ENCODE measurements around the gene SOX12. TPM values are rescaled to one million over a fixed set of nuclear protein-coding genes. Genes with fewer than 3 reads are reported as not detected.

Gene SOX12
- total RNA-seq, 3 donors from 2014 or later, result 3.9 to 8.5 (median 6.4) TPM

- ATAC-seq, result peak; percentile 81 to 86
- H3K4me3 Mint-ChIP-seq, result peak within 1 kb of the TSS; percentile 98
- H3K36me3 Mint-ChIP-seq (ENCODE audit: insufficient read depth), result peaks cover 22% of the 10 kb centered on the region
- no peaks in the 10 kb centered on the region for H3K27me3 Mint-ChIP-seq (ENCODE audit: low read depth)
- DNase-seq, result peak; percentile 77
- no peaks in the 10 kb centered on the region for H3K9me3 Mint-ChIP-seq
- H3K4me1 Mint-ChIP-seq (ENCODE audit: low read depth), result peaks cover 40% of the 10 kb centered on the region
Measured at GRCh38 chr20:297098-297924, 28.0 kb upstream of the SOX12 start, which contains the start of gene ZCCHC3. ZCCHC3 (plus strand) TSS chr20:297570; CDS start chr20:297587, 17 bp downstream.

- ATAC-seq, result peak; percentile 22 to 27
- peaks cover 22% of the 10 kb centered on the region for H3K36me3 Mint-ChIP-seq (ENCODE audit: insufficient read depth)
- no peaks in the 10 kb centered on the region for H3K27me3 Mint-ChIP-seq (ENCODE audit: low read depth)
- H3K4me3 Mint-ChIP-seq, result peak overlapping the region; percentile 96
- no peak for DNase-seq
- H3K4me1 Mint-ChIP-seq (ENCODE audit: low read depth), result peaks cover 42% of the 10 kb centered on the region
- no peaks in the 10 kb centered on the region for H3K9me3 Mint-ChIP-seq
Measured at GRCh38 chr20:297925-298775, 27.2 kb upstream of the SOX12 start.

- ATAC-seq (no peak), DNase-seq (no peak)
- Mint-ChIP-seq H3K9me3 (no peaks in the 10 kb centered on the region), H3K36me3 (ENCODE audit: insufficient read depth) (peaks cover 22% of the 10 kb centered on the region), H3K4me3 (peak overlapping the region; percentile 96), H3K4me1 (ENCODE audit: low read depth) (peaks cover 42% of the 10 kb centered on the region), H3K27me3 (ENCODE audit: low read depth) (no peaks in the 10 kb centered on the region)
Measured at GRCh38 chr20:298776-299391, 26.5 kb upstream of the SOX12 start.

DNA sequence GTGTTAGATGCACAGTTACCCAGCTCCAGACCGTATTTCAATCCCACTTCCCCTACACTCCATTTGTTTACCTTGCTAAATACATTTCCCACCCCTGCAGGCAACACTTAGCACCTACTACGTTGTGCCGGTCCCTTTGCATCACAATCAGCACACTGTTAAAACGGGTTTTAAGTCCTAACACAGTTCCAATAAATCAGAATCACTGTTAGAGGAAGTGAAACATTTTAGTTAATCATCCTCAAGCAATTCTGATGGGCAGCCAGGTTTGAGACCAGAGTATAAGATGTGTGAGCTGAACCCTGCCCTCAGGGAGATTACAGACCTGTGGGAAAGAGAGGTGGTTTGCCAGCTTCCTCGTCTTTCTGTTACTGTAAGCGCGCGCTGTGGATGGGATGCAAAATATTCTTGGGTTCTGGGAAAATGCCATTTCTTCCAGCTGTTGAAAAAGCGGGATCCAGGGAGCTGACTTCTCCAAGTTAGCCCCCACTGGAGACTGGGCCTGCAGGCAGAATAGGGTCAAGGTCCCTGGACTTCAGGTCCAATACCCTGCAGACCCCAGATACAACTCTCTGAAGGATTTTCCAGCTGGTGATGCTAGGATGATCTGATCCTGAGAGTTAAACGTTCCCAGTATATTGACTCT lies 24.9 kb upstream of the SOX12 start:
- DNase-seq, result no peak
- Mint-ChIP-seq H3K4me1 (ENCODE audit: low read depth) (peaks cover 42% of the 10 kb centered on the region), H3K9me3 (no peaks in the 10 kb centered on the region), H3K27me3 (ENCODE audit: low read depth) (no peaks in the 10 kb centered on the region), H3K36me3 (ENCODE audit: insufficient read depth) (peaks cover 22% of the 10 kb centered on the region), H3K4me3 (peak overlapping the region; percentile 96)
- ATAC-seq, result no peak

- Mint-ChIP-seq H3K36me3 (ENCODE audit: insufficient read depth) (peaks cover 22% of the 10 kb centered on the region), H3K4me1 (ENCODE audit: low read depth) (peaks cover 33% of the 10 kb centered on the region), H3K27me3 (ENCODE audit: low read depth) (no peaks in the 10 kb centered on the region), H3K4me3 (no peak overlapping the region), H3K9me3 (no peaks in the 10 kb centered on the region)
- DNase-seq (no peak), ATAC-seq (peak; percentile 35 to 64)
Measured at GRCh38 chr20:301886-302848, 23.2 kb upstream of the SOX12 start.

GRCh38 chr20:305745-306144 lies 19.6 kb upstream of the SOX12 start:
- DNase-seq, result no peak
- Mint-ChIP-seq H3K4me1 (ENCODE audit: low read depth) (peaks cover 25% of the 10 kb centered on the region), H3K27me3 (ENCODE audit: low read depth) (no peaks in the 10 kb centered on the region), H3K9me3 (no peaks in the 10 kb centered on the region), H3K4me3 (no peak overlapping the region), H3K36me3 (ENCODE audit: insufficient read depth) (peaks cover 6% of the 10 kb centered on the region)
- ATAC-seq, result no peak

DNA sequence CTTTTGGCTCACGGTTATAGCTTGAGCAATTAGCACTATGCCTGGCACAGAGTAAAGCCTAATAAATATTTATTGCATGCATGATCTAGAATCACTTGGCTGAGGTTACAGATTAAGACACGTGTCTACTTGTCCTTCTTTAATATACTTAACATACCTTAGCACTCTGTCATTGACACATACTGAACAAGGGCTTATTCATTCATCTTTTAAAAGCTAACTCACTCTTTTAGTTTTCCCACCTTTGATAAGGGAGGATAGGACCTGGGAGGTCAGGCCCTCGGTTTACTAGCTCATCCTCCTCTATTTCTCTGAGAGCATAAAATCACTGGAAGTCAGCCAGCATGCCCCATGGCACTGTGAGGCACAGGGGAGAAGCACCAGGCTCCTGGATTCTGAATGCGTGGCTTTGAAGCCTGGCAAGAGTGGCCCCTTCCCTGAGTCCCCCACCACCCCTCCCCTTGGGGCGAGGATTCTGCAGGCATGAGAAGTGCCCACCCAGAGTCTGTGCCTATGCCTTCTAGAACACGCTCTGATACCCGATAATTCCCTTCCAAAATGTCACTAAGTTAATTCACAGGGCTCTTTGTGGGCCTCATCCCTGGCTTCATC lies 16.8 kb upstream of the SOX12 start:
- Mint-ChIP-seq H3K4me3 (no peak overlapping the region), H3K27me3 (ENCODE audit: low read depth) (peaks cover 1% of the 10 kb centered on the region), H3K9me3 (no peaks in the 10 kb centered on the region), H3K36me3 (ENCODE audit: insufficient read depth) (no peaks in the 10 kb centered on the region), H3K4me1 (ENCODE audit: low read depth) (peaks cover 11% of the 10 kb centered on the region)
- no peak for ATAC-seq
- no peak for DNase-seq

DNA sequence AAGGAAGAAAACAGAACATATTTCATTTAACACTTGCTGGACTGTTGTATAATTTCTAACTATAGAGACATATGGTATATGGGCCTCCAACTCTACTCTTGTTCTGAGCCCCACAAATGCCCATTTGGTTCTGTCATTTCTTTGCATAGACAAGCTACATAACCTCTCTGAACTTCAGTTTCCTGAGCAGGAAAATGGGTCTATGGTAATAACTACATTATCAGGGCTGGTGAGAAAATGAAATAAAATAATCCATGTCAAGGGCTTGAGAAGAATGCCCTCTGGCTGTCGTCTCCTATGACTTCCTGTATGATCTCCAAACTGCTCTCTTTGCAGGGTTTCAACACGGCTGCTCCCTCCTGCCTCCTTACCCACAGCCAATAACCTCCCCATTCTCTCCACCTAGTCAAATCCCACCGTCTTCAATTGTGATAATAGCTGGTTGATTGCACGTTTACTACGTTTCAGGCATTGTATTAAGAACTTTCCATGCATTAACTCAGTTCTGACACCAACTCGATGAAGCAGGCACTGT lies 16.0 kb upstream of the SOX12 start:
- no peak for ATAC-seq
- DNase-seq, result no peak
- H3K9me3 Mint-ChIP-seq, result no peaks in the 10 kb centered on the region
- no peaks in the 10 kb centered on the region for H3K36me3 Mint-ChIP-seq (ENCODE audit: insufficient read depth)
- peaks cover 1% of the 10 kb centered on the region for H3K27me3 Mint-ChIP-seq (ENCODE audit: low read depth)
- peaks cover 11% of the 10 kb centered on the region for H3K4me1 Mint-ChIP-seq (ENCODE audit: low read depth)
- no peak overlapping the region for H3K4me3 Mint-ChIP-seq

DNA sequence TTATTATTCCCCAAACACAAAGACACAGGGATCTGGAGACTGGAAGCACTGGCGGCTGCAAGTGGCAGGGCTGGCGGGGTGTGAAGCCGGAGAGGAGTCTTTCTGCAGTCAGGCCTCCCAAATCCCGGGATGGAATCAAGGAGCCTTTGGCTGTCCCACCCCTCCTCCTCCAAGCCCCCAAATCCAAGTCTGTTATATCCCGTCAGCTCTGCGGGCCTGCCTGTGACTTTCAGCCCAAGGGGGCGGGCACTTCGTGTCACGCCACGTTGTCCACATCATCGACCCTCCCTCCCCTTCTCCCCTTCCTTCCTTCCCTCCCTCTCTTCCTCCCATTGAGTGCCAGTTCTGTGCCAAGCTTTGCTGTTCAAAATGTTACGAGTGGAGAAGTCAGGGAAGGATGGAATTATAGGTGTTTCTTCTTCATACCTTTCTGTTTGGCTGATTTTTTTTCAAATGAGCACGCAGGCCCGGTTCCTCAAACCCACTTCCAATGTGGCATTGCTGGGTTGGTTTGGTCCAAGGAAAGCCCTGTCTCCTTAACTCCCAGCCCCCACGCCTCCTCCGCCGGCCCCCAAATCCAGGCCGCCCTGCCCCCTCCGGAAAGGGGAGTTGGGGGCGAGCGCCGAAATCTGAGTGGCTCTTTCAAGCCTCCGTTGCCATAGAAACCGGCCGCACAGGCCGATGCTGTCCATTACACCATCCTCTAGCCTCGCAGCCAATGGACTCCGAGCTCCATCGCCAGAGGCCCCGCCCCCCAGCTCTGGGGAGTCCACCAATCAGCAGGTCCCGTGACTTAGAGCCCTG lies 15.3 kb upstream of the SOX12 start:
- DNase-seq (peak; percentile 65), ATAC-seq (peak; percentile 100)
- H3K27me3 Mint-ChIP-seq (ENCODE audit: low read depth), result peaks cover 1% of the 10 kb centered on the region
- H3K4me1 Mint-ChIP-seq (ENCODE audit: low read depth), result peaks cover 11% of the 10 kb centered on the region
- H3K9me3 Mint-ChIP-seq, result no peaks in the 10 kb centered on the region
- no peaks in the 10 kb centered on the region for H3K36me3 Mint-ChIP-seq (ENCODE audit: insufficient read depth)
- H3K4me3 Mint-ChIP-seq, result peak overlapping the region; percentile 76

- ATAC-seq, result no peak
- peak overlapping the region; percentile 76 for H3K4me3 Mint-ChIP-seq
- H3K36me3 Mint-ChIP-seq (ENCODE audit: insufficient read depth), result no peaks in the 10 kb centered on the region
- H3K27me3 Mint-ChIP-seq (ENCODE audit: low read depth), result peaks cover 1% of the 10 kb centered on the region
- H3K9me3 Mint-ChIP-seq, result no peaks in the 10 kb centered on the region
- DNase-seq, result no peak
- H3K4me1 Mint-ChIP-seq (ENCODE audit: low read depth), result peaks cover 11% of the 10 kb centered on the region
Measured at GRCh38 chr20:310645-311044, 14.7 kb upstream of the SOX12 start.

DNA sequence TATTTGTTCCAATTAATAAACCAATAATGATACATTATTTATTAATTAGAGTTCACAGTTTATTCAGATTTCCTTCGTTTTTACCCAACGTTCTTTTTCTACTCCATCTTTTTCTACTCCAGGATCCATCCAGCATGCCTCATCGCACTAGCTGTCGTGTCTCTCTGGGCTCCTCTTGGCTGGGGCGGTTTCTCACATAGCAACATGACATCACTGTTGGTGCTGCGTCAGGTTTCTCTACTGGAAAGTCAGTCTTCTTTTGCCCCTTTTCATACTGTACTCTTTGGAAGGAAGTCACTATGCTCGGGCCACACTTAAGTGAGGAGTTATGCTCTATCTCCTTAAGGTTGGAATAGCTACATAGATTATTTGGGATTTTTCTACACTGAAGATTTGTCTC lies 13.7 kb upstream of the SOX12 start:
- no peak overlapping the region for H3K4me3 Mint-ChIP-seq
- DNase-seq (no peak), ATAC-seq (no peak)
- H3K4me1 Mint-ChIP-seq (ENCODE audit: low read depth), result peaks cover 11% of the 10 kb centered on the region
- no peaks in the 10 kb centered on the region for H3K9me3 Mint-ChIP-seq
- no peaks in the 10 kb centered on the region for H3K36me3 Mint-ChIP-seq (ENCODE audit: insufficient read depth)
- peaks cover 1% of the 10 kb centered on the region for H3K27me3 Mint-ChIP-seq (ENCODE audit: low read depth)

- Mint-ChIP-seq H3K9me3 (no peaks in the 10 kb centered on the region), H3K4me3 (no peak overlapping the region), H3K36me3 (ENCODE audit: insufficient read depth) (no peaks in the 10 kb centered on the region), H3K4me1 (ENCODE audit: low read depth) (peaks cover 11% of the 10 kb centered on the region), H3K27me3 (ENCODE audit: low read depth) (peaks cover 1% of the 10 kb centered on the region)
- no peak for DNase-seq
- ATAC-seq, result no peak
Measured at GRCh38 chr20:312067-312466, 13.3 kb upstream of the SOX12 start.

Data from activated T-cell treated with anti-CD3 and anti-CD28 coated beads, Interleukin-2, amount 50 U/mL, for 4 hours (primary cell).